WTC11 (cell line): ENCODE measurements around the gene POLR2M. TPM values are rescaled to one million over a fixed set of nuclear protein-coding genes. Genes with fewer than 3 reads are reported as not detected.

ENCODE experiments used
- ATAC-seq: fragments of 200-7000 bp; cut with Tn5 transposase; 2 replicates; pipeline ENCODE4 v1.10.0; 2021; ENCODE audit warnings: mild to moderate bottlenecking, moderate library complexity
- CTCF ChIA-PET: fragments of 300-600 bp; sonication (Branson Sonifier 250); formaldehyde crosslinking; loops from one replicate; lab custom pipeline; 2021; ENCODE audit warnings: antibody characterized with exemption; lab: Charles Lee
- POLR2A ChIA-PET: fragments of 350-600 bp; sonication (Branson Sonifier 250); formaldehyde crosslinking; loops from one replicate; lab custom pipeline; 2021; ENCODE audit warnings: antibody characterized with exemption; lab: Charles Lee
- DNase-seq: peaks from one replicate; pipeline ENCODE4 v3.0.0; 2021; ENCODE audit warnings: low spot score
- H3K27ac Mint-ChIP-seq: 2 replicates; pipeline ENCODE4 v1.8.0; 2021; ENCODE audit warnings: mixed read lengths
- H3K27me3 Mint-ChIP-seq: 2 replicates; pipeline ENCODE4 v1.8.0; 2021; ENCODE audit warnings: low read depth, mild to moderate bottlenecking, moderate library complexity, mixed read lengths
- H3K36me3 Mint-ChIP-seq: 2 replicates; pipeline ENCODE4 v1.8.0; 2021; ENCODE audit warnings: mixed read lengths
- H3K4me1 Mint-ChIP-seq: 2 replicates; pipeline ENCODE4 v1.8.0; 2022; ENCODE audit warnings: mixed read lengths
- H3K4me3 Mint-ChIP-seq: 2 replicates; pipeline ENCODE4 v1.8.0; 2021; ENCODE audit warnings: mild to moderate bottlenecking, moderate library complexity, mixed read lengths
- H3K9me3 Mint-ChIP-seq: 2 replicates; pipeline ENCODE4 v1.8.0; 2021; ENCODE audit warnings: mixed read lengths
- FOXJ3 ChIP-seq: sonication (generic); formaldehyde crosslinking; IDR thresholded peaks from 2 replicates; pipeline ENCODE4 v1.9.0; 2021; ENCODE audit warnings: missing genetic modification reagents, mild to moderate bottlenecking, borderline replicate concordance
- FOXK1 ChIP-seq: sonication (generic); formaldehyde crosslinking; IDR thresholded peaks from 2 replicates; pipeline ENCODE4 v1.8.0; 2022; ENCODE audit warnings: mild to moderate bottlenecking, moderate library complexity, missing genetic modification reagents
- GABPB1 ChIP-seq: sonication (generic); formaldehyde crosslinking; IDR thresholded peaks from 2 replicates; pipeline ENCODE4 v1.8.1; 2023; ENCODE audit warnings: mild to moderate bottlenecking, missing genetic modification reagents
- GTF2I ChIP-seq: fragments of 250-450 bp; sonication (Bioruptor Pico); conservative IDR thresholded peaks from 2 replicates; pipeline ENCODE4 v1.4.0; 2021; ENCODE audit warnings: mild to moderate bottlenecking
- JUN ChIP-seq: sonication (generic); formaldehyde crosslinking; IDR thresholded peaks from 2 replicates; pipeline ENCODE4 v1.8.0; 2023; ENCODE audit warnings: mild to moderate bottlenecking, missing genetic modification reagents
- MYBL2 ChIP-seq: sonication (generic); formaldehyde crosslinking; IDR thresholded peaks from 2 replicates; pipeline ENCODE4 v1.8.1; 2023; ENCODE audit warnings: mild to moderate bottlenecking, moderate library complexity, missing genetic modification reagents
- NFE2L1 ChIP-seq: sonication (generic); formaldehyde crosslinking; IDR thresholded peaks from 2 replicates; pipeline ENCODE4 v1.8.1; 2023; ENCODE audit warnings: missing genetic modification reagents
- ZNF219 ChIP-seq: sonication (generic); formaldehyde crosslinking; IDR thresholded peaks from 2 replicates; pipeline ENCODE4 v1.8.0; 2023; ENCODE audit warnings: missing genetic modification reagents, mild to moderate bottlenecking, borderline replicate concordance
- total RNA-seq: library from RNA; stranded (reverse); gene quantifications from 3 replicates; pipeline ENCODE4 v1.2.3, GENCODE V29; 2021
- TF ChIP-seq, protein P1 (sequence below): sonication (generic); formaldehyde crosslinking; IDR thresholded peaks from 2 replicates; pipeline ENCODE4 v1.8.0; 2022; ENCODE audit warnings: mild to moderate bottlenecking, missing genetic modification reagents
- TF ChIP-seq, protein P2 (sequence below): sonication (generic); formaldehyde crosslinking; IDR thresholded peaks from 2 replicates; pipeline ENCODE4 v1.8.0; 2022; ENCODE audit warnings: mild to moderate bottlenecking, missing genetic modification reagents
- TF ChIP-seq, protein P3 (sequence below): sonication (generic); formaldehyde crosslinking; IDR thresholded peaks from 2 replicates; pipeline ENCODE4 v1.8.0; 2022; ENCODE audit warnings: missing genetic modification reagents
- TF ChIP-seq, protein P4 (sequence below): sonication (generic); formaldehyde crosslinking; IDR thresholded peaks from 2 replicates; pipeline ENCODE4 v1.8.0; 2022; ENCODE audit warnings: mild to moderate bottlenecking, missing genetic modification reagents
- TF ChIP-seq, protein P5 (sequence below): sonication (generic); formaldehyde crosslinking; conservative IDR thresholded peaks from 2 replicates; pipeline ENCODE4 v1.8.1; 2023; ENCODE audit warnings: mild to moderate bottlenecking, low read depth, missing genetic modification reagents, moderate library complexity
- TF ChIP-seq, protein P6 (sequence below): fragments of 250-450 bp; sonication (Bioruptor Pico); IDR thresholded peaks from 2 replicates; pipeline ENCODE4 v1.9.0; 2021; ENCODE audit warnings: moderate library complexity, mild to moderate bottlenecking, inconsistent platforms, borderline replicate concordance
- TF ChIP-seq, protein P7 (sequence below): sonication (generic); formaldehyde crosslinking; IDR thresholded peaks from 2 replicates; pipeline ENCODE4 v1.8.1; 2022; ENCODE audit warnings: mild to moderate bottlenecking, missing genetic modification reagents, moderate library complexity, borderline replicate concordance
- TF ChIP-seq, protein P8 (sequence below): fragments of 250-450 bp; sonication (Bioruptor Pico); conservative IDR thresholded peaks from 2 replicates; pipeline ENCODE4 v1.9.0; 2021; ENCODE audit warnings: mild to moderate bottlenecking

Gene POLR2M
- total RNA-seq, 1 experiment from 2014 or later = 84.4 TPM

DNA sequence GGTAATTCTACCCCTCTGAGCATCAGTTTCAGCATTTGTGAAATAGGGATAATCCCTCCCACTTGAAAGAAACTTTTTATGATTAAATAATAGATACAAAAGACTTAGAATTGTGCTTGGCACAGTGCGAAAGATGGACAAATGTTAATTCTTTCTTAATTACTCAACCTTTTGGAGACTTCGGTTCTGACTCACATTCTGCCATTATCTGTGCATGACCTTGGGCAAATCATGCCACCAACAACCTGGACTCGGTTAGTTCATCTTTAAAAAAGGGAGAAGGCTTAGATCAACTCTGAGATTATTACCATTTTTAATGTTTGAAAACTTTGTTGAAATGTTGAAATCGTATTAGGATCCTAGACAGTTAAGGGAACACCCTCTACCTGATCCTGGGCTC is 40.6 kb upstream of the POLR2M start:
- TF ChIP-seq FOXK1 (CRISPR knock-in tag) (no peak), FOXJ3 (no peak), ZNF219 (no peak), GABPB1 (CRISPR knock-in tag) (no peak), GTF2I (CRISPR knock-in tag) (no peak), NFE2L1 (CRISPR knock-in tag) (no peak), JUN (CRISPR knock-in tag) (no peak)
- TF ChIP-seq, protein P1, sequence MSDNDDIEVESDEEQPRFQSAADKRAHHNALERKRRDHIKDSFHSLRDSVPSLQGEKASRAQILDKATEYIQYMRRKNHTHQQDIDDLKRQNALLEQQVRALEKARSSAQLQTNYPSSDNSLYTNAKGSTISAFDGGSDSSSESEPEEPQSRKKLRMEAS (CRISPR knock-in tag) = no peak
- TF ChIP-seq, protein P2, sequence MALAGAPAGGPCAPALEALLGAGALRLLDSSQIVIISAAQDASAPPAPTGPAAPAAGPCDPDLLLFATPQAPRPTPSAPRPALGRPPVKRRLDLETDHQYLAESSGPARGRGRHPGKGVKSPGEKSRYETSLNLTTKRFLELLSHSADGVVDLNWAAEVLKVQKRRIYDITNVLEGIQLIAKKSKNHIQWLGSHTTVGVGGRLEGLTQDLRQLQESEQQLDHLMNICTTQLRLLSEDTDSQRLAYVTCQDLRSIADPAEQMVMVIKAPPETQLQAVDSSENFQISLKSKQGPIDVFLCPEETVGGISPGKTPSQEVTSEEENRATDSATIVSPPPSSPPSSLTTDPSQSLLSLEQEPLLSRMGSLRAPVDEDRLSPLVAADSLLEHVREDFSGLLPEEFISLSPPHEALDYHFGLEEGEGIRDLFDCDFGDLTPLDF (CRISPR knock-in tag) = no peak
- TF ChIP-seq, protein P3, sequence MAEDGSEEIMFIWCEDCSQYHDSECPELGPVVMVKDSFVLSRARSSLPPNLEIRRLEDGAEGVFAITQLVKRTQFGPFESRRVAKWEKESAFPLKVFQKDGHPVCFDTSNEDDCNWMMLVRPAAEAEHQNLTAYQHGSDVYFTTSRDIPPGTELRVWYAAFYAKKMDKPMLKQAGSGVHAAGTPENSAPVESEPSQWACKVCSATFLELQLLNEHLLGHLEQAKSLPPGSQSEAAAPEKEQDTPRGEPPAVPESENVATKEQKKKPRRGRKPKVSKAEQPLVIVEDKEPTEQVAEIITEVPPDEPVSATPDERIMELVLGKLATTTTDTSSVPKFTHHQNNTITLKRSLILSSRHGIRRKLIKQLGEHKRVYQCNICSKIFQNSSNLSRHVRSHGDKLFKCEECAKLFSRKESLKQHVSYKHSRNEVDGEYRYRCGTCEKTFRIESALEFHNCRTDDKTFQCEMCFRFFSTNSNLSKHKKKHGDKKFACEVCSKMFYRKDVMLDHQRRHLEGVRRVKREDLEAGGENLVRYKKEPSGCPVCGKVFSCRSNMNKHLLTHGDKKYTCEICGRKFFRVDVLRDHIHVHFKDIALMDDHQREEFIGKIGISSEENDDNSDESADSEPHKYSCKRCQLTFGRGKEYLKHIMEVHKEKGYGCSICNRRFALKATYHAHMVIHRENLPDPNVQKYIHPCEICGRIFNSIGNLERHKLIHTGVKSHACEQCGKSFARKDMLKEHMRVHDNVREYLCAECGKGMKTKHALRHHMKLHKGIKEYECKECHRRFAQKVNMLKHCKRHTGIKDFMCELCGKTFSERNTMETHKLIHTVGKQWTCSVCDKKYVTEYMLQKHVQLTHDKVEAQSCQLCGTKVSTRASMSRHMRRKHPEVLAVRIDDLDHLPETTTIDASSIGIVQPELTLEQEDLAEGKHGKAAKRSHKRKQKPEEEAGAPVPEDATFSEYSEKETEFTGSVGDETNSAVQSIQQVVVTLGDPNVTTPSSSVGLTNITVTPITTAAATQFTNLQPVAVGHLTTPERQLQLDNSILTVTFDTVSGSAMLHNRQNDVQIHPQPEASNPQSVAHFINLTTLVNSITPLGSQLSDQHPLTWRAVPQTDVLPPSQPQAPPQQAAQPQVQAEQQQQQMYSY (CRISPR knock-in tag) = no peak
- TF ChIP-seq, protein P4, sequence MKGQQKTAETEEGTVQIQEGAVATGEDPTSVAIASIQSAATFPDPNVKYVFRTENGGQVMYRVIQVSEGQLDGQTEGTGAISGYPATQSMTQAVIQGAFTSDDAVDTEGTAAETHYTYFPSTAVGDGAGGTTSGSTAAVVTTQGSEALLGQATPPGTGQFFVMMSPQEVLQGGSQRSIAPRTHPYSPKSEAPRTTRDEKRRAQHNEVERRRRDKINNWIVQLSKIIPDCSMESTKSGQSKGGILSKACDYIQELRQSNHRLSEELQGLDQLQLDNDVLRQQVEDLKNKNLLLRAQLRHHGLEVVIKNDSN = no peak
- TF ChIP-seq, protein P5, sequence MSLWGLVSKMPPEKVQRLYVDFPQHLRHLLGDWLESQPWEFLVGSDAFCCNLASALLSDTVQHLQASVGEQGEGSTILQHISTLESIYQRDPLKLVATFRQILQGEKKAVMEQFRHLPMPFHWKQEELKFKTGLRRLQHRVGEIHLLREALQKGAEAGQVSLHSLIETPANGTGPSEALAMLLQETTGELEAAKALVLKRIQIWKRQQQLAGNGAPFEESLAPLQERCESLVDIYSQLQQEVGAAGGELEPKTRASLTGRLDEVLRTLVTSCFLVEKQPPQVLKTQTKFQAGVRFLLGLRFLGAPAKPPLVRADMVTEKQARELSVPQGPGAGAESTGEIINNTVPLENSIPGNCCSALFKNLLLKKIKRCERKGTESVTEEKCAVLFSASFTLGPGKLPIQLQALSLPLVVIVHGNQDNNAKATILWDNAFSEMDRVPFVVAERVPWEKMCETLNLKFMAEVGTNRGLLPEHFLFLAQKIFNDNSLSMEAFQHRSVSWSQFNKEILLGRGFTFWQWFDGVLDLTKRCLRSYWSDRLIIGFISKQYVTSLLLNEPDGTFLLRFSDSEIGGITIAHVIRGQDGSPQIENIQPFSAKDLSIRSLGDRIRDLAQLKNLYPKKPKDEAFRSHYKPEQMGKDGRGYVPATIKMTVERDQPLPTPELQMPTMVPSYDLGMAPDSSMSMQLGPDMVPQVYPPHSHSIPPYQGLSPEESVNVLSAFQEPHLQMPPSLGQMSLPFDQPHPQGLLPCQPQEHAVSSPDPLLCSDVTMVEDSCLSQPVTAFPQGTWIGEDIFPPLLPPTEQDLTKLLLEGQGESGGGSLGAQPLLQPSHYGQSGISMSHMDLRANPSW (CRISPR knock-in tag) = no peak
- TF ChIP-seq, protein P6, sequence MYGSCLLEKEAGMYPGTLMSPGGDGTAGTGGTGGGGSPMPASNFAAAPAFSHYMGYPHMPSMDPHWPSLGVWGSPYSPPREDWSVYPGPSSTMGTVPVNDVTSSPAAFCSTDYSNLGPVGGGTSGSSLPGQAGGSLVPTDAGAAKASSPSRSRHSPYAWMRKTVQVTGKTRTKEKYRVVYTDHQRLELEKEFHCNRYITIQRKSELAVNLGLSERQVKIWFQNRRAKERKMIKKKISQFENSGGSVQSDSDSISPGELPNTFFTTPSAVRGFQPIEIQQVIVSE (CRISPR knock-in tag) = no peak
- ChIA-PET CTCF (interaction anchor here (0.7 to 1.7 kb wide), 4 partner anchors 9 to 124 kb away, joined by 3 to 5 read pairs (median 3); no protein-coding TSS in a partner anchor), POLR2A (no interaction called here)
- DNase-seq (no peak), ATAC-seq (no peak)
- H3K4me1 Mint-ChIP-seq = no peaks in the 10 kb centered on the region
- H3K9me3 Mint-ChIP-seq = no peaks in the 10 kb centered on the region
- H3K36me3 Mint-ChIP-seq = no peaks in the 10 kb centered on the region
- no peaks in the 10 kb centered on the region; the same call in 1 of the 2 replicates for H3K27me3 Mint-ChIP-seq
- H3K27ac Mint-ChIP-seq = no peak overlapping the region
- H3K4me3 Mint-ChIP-seq = no peak overlapping the region

DNA sequence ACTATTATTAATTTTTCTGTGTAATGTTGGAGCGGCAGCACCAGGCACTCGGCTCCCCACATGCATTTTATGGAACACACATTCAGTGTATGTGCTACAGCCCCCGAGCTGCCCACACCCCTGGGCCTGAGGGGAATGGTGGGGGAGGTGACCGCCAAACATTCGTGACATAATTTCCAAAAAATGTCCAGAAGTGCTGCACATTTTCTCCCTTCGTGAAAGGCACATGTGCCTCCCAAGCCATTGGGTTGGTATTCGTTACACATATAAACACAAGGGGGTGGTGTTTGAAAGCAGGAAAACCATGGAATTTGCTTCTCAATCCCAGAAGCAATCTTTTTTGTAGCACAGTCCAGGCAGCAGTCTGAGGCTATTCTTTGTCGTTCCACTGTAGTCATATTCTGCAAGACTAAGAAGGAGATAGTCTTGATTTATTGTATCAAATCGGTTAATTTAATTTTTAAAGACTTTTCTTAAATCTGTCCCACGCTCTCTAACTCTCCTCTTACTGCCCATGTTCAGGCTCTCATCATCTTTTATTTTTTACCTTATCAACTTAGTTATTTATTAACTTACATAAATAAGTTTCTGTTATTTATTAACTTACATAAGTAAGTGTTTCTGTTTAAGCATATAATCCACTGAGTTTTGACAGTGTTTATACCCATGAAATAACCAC is 39.2 kb upstream of the POLR2M start:
- Mint-ChIP-seq H3K4me1 (no peaks in the 10 kb centered on the region), H3K27me3 (no peaks in the 10 kb centered on the region), H3K9me3 (no peaks in the 10 kb centered on the region), H3K4me3 (no peak overlapping the region), H3K27ac (no peak overlapping the region), H3K36me3 (no peaks in the 10 kb centered on the region)
- no peak for DNase-seq
- ChIA-PET CTCF (interaction anchor here (1.5 to 1.9 kb wide), 3 partner anchors 26 to 404 kb away, joined by 3 to 6 read pairs (median 4); no protein-coding TSS in a partner anchor), POLR2A (no interaction called here)
- ATAC-seq = no peak; the same call in 1 of the 2 replicates
- TF ChIP-seq, protein P7, sequence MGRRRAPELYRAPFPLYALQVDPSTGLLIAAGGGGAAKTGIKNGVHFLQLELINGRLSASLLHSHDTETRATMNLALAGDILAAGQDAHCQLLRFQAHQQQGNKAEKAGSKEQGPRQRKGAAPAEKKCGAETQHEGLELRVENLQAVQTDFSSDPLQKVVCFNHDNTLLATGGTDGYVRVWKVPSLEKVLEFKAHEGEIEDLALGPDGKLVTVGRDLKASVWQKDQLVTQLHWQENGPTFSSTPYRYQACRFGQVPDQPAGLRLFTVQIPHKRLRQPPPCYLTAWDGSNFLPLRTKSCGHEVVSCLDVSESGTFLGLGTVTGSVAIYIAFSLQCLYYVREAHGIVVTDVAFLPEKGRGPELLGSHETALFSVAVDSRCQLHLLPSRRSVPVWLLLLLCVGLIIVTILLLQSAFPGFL (CRISPR knock-in tag) = no peak
- TF ChIP-seq, protein P5 (CRISPR knock-in tag) = no peak
- TF ChIP-seq, protein P8, sequence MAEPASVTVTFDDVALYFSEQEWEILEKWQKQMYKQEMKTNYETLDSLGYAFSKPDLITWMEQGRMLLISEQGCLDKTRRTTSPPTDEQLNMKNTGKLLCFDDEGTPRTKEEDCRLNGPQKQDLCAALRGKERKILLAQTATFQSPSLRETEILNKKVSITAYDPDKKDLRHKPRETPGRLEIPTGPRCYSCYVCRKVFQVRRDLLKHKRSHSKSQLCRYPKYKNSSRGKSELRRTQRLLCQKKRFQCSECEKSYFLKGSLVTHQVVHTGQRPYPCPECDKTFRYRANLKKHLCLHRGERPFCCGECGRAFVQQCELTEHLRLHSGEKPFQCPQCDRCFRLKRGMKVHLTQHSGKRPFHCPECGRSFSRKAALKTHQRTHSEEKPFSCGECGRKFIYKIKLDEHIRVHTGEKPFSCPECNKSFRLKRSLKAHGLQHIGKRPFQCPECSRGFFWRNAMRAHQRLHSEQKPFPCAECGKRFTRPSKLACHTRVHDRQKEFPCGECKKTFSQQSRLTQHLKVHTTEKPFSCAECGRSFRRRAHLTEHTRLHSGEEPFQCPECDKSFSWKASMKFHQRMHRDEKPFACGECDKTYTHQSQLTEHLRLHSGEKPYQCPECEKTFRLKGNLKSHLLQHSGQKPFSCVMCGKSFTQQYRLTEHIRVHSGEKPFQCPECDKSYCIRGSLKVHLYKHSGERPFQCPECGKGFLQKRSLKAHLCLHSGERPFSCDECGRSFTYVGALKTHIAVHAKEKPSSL (CRISPR knock-in tag) = no peak
- no peak for TF ChIP-seq MYBL2 (CRISPR knock-in tag)
